GM12864 (cell line): ENCODE data around the gene DIO3.
"Not testable (repeated sequence)": the region's sequence is repeated elsewhere in the genome, so short reads cannot be mapped to it uniquely, and the experiment has no call there.

Experiments
- DNase-seq: peaks from one replicate; pipeline ENCODE4 v3.0.0-alpha.2; 2011; ENCODE audit warnings: low read depth
- H3K4me3 ChIP-seq: 2 replicates; pipeline ENCODE4 v1.5.1; 2011; ENCODE audit warnings: mild to moderate bottlenecking, low read depth, low read length, control low read depth
- TF ChIP-seq, protein P1 (sequence below): IDR thresholded peaks from 2 replicates; pipeline ENCODE4 v1.5.1; 2011; ENCODE audit warnings: low read depth, mild to moderate bottlenecking, moderate library complexity, low read length, control low read depth, inconsistent platforms; ENCODE audit errors: missing control alignments

DIO3 gene

DNA sequence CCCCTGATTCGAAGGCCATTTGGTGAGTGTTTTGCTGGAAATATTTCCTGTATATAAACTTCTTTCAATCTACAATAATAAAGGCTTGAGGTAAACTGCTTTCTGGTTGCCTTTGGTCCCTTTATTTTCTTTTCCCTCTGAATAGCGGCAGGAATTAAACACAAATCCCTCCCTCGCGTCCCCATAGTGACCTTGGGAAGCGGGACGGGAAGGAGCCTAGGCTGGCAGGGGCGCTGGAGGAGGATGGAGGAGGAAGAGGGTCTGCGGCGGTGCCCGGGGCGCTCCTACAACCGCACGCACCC lies 2.0 kb downstream of the DIO3 start:
- no peak for DNase-seq
- TF ChIP-seq, protein P1, sequence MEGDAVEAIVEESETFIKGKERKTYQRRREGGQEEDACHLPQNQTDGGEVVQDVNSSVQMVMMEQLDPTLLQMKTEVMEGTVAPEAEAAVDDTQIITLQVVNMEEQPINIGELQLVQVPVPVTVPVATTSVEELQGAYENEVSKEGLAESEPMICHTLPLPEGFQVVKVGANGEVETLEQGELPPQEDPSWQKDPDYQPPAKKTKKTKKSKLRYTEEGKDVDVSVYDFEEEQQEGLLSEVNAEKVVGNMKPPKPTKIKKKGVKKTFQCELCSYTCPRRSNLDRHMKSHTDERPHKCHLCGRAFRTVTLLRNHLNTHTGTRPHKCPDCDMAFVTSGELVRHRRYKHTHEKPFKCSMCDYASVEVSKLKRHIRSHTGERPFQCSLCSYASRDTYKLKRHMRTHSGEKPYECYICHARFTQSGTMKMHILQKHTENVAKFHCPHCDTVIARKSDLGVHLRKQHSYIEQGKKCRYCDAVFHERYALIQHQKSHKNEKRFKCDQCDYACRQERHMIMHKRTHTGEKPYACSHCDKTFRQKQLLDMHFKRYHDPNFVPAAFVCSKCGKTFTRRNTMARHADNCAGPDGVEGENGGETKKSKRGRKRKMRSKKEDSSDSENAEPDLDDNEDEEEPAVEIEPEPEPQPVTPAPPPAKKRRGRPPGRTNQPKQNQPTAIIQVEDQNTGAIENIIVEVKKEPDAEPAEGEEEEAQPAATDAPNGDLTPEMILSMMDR: no peak
- H3K4me3 ChIP-seq: no peak overlapping the region

DNA sequence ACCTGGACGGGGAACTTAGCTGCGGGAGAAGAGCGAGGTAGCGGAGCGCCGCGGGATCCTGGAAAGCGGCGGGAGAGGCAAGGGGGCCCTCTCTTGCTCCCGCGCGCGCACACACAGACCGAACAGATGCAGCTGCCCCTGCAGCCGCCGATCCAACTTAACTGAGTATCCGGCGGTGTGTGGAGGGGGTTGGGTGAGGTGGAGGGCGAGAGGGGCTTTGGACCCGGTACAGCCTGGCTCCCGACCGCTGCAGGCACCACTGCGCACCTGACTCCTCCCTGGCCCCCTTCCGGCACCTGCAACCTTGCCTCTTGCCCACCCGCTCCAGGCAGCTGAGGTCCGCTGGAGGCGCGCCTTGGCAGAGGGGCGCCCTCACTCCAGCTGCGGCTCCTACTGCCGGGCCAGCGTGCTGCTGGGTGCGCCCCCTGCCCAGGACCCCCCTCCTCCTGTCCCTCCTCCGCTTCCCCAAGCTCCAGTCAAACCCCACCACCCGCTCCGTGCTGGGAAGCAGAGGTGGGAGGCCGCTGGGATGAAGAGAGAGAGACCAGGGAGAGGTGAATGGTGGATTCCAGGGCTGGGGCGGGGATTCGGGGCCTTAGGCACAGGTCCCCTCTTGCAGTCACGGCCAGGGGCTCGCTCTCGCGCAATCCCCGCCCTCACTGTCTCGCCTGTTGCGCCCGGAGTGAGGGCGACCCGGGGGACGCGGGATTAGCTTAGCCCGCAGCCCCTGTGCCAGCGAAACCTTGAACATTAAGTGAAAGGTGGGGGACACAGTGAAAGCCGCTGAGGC lies 2.6 kb downstream of the DIO3 start:
- H3K4me3 ChIP-seq: no peak overlapping the region
- TF ChIP-seq, protein P1: no peak
- no peak for DNase-seq

DNA sequence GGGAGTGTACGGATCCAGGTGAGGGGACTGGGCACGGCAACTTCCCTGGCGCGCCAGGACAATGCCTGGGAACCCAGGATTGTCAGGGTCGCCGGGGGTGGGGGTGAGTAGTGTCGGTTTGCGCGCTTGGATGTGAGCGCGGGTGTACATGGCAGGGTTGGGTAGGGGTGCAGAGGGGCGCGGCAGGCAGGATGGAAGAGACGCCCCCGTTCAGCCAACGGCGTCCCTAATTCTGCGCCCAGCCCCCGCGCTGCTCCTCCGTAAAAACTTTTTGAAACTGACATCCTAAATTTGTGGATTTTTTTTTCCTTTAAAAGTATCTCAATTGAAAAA lies 3.1 kb downstream of the DIO3 start:
- H3K4me3 ChIP-seq: no peak overlapping the region
- no peak for DNase-seq

DNA sequence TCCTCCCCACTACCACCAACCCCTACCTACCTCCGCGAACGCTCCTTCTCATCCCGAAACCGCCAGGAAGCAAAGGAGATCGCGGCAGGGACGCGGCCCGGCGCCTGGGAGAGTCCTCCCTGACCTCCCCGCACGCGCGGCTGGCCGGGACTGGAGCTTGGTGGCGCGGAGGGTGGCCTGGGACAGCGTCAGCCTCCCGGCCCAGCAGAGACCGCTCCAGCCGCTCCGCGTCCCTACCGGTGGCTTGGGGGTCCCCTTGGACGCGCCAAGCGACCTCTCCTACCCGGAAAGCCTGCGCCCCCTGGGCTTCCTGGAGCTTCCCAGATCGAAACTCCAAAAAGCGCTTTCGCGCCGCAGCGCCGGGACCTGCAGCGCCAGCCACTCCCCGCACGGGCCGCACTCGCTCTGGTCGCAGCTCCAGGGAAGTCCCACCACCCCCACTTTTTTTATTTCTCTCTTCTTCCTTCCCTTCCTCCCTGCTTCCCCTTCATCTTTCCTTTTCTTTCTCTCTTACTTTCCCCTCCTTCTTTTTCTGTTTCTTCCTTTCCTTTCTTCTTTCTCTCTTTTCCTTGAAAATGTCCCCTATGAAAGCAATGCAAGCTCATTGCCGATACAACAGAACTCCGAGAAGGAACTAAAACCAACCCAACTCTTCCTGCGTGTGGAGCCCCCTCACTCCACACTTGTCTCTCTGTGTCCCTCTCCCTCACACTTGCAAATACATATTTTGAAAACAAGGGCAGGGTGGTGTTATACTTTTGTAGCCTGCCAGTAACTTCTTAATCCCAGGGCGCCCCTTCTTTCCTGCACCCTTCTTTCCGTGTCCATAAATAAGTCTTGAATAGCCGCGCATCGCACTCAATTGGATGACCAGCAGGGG lies 3.8 kb downstream of the DIO3 start:
- no peak overlapping the region for H3K4me3 ChIP-seq
- DNase-seq: no peak

More for the DNA sequence above, 3.1 kb downstream of the DIO3 start:
- TF ChIP-seq, protein P1: no peak

DNA sequence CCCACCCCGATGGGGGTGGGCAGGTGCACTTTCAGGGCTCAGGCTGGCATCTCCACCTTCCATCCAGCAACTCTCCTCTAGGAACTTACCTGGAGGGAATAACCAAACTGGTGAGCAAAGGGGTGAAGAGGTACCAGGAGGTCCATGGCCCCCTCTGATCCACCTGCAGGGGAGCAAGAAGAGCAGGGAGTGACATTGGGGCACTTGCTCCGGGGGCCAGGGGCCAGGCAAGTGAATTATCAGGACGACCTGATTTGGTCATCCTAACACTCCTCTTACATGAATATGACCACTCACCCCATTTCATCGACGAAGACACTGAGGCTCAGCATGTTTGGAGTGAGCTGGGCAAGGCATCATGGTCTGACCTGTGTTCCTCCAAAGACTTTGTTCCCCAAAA lies 6.0 kb downstream of the DIO3 start:
- TF ChIP-seq, protein P1: no peak
- no peak overlapping the region for H3K4me3 ChIP-seq
- DNase-seq: no peak

More for the DNA sequence above, 3.8 kb downstream of the DIO3 start:
- TF ChIP-seq, protein P1: no peak

DNA sequence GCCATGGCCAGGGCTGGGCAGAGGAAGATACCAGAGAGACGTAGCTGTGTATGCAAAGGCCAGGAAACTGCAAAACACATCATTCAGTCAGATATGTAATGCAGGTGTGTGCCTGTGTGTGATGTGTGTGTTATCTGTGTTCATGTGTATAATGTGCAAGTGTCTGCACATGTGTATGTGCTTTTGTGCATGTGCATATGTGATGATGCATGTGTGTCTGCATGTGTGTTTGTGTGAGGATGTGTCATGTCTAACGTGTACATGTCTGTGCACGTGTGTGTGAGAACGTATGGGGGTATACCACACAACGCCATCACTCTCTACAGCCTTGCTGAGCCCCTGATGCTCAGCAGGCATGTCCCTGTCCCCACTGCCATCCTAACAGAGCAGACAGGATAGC lies 9.7 kb downstream of the DIO3 start:
- H3K4me3 ChIP-seq: no peak overlapping the region

DNA sequence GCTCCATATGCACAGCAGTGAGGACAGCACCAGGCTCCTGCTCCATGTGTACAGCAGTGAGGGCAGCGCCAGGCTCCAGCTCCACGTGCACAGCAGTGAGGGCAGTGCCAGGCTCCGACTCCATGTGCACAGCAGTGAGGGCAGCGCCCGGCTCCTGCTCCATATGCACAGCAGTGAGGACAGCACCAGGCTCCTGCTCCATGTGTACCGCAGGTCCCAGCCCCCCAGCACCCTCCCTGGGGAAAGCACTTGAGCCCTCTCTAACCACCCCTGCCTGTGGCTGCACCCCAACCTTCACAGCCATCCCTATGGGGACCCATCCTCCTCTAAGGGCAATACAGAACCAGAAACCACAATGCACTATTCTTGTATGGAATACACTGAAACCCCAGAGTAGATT lies 11.2 kb downstream of the DIO3 start:
- not testable (repeated sequence) for DNase-seq, H3K4me3 ChIP-seq

More for the DNA sequence above, 9.7 kb downstream of the DIO3 start:
- DNase-seq: no peak
- TF ChIP-seq, protein P1: no peak
